HepG2 (cell line): ENCODE data around the gene CCNL1. TPM values are rescaled to one million over a fixed set of nuclear protein-coding genes. Genes with fewer than 3 reads are reported as not detected.

Experiments used
- AKNA ChIP-seq: sonication (generic); formaldehyde crosslinking; IDR thresholded peaks from 2 replicates; pipeline ENCODE4 v1.4.0; 2020; ENCODE audit warnings: missing genetic modification reagents, borderline replicate concordance
- BORCS8-MEF2B ChIP-seq: sonication (generic); formaldehyde crosslinking; IDR thresholded peaks from 2 replicates; pipeline ENCODE4 v1.8.0; 2022; ENCODE audit warnings: mild to moderate bottlenecking, missing genetic modification reagents
- FOXA1 ChIP-seq, 2 experiments: fragments of 450-650 bp in 1 of 2; sonication (generic) in 1 of 2; formaldehyde crosslinking in 1 of 2; IDR thresholded peaks; 2 replicates each; pipeline versions ENCODE4 v1.4.0 to v1.6.1; 2016 to 2020; ENCODE audit warnings: missing genetic modification reagents in 1 of 2
- HOMEZ ChIP-seq: IDR thresholded peaks from 2 replicates; pipeline ENCODE4 v1.6.1; 2016; ENCODE audit warnings: low read depth
- KAT7 ChIP-seq: IDR thresholded peaks from 2 replicates; pipeline ENCODE4 v1.6.1; 2018; ENCODE audit warnings: borderline replicate concordance, missing compliant biosample characterization
- NAIF1 ChIP-seq: sonication (generic); formaldehyde crosslinking; IDR thresholded peaks from 2 replicates; pipeline ENCODE4 v1.5.0; 2020; ENCODE audit warnings: mild to moderate bottlenecking, missing genetic modification reagents, borderline replicate concordance
- NFYB ChIP-seq: sonication (generic); formaldehyde crosslinking; IDR thresholded peaks from 2 replicates; pipeline ENCODE4 v1.4.0; 2020; ENCODE audit warnings: missing genetic modification reagents
- PAX8 ChIP-seq: sonication (generic); formaldehyde crosslinking; IDR thresholded peaks from 2 replicates; pipeline ENCODE4 v1.8.0; 2022; ENCODE audit warnings: mild to moderate bottlenecking, missing genetic modification reagents, borderline replicate concordance
- PBX3 ChIP-seq: sonication (generic); formaldehyde crosslinking; IDR thresholded peaks from 2 replicates; pipeline ENCODE4 v1.8.1; 2023; ENCODE audit warnings: missing genetic modification reagents, inconsistent platforms, borderline replicate concordance
- ZBTB33 ChIP-seq: sonication (generic); formaldehyde crosslinking; IDR thresholded peaks from 2 replicates; pipeline ENCODE4 v1.4.0; 2020; ENCODE audit warnings: missing genetic modification reagents
- ZBTB7B ChIP-seq: sonication (generic); formaldehyde crosslinking; IDR thresholded peaks from 2 replicates; pipeline ENCODE4 v1.4.0; 2020; ENCODE audit warnings: missing genetic modification reagents
- ZNF281 ChIP-seq: sonication (generic); formaldehyde crosslinking; IDR thresholded peaks from 2 replicates; pipeline ENCODE4 v1.4.0; 2020; ENCODE audit warnings: missing genetic modification reagents, borderline replicate concordance
- ZNF367 ChIP-seq: sonication (generic); formaldehyde crosslinking; IDR thresholded peaks from 2 replicates; pipeline ENCODE4 v1.4.0; 2020; ENCODE audit warnings: missing genetic modification reagents, borderline replicate concordance
- ZNF784 ChIP-seq: sonication (generic); formaldehyde crosslinking; IDR thresholded peaks from 2 replicates; pipeline ENCODE4 v1.5.1; 2020; ENCODE audit warnings: missing genetic modification reagents, mild to moderate bottlenecking, borderline replicate concordance
- ZNF839 ChIP-seq: sonication (generic); formaldehyde crosslinking; IDR thresholded peaks from 2 replicates; pipeline ENCODE4 v1.4.0; 2020; ENCODE audit warnings: missing genetic modification reagents, mild to moderate bottlenecking, borderline replicate concordance
- polyA plus RNA-seq, 8 experiments: library from polyadenylated mRNA; depleted of rRNA in 3 of 8; stranded (reverse) in 7 of 8; unstranded in 1 of 8; fragments of >200 nt; fragmentation: Illumina TruSeq in 4 of 8; extraction: Trizol in 4 of 8; gene quantifications; 2 replicates each; pipeline versions ENCODE4 v1.2.1 to v1.2.3, GENCODE V29; 2011 to 2016; ENCODE audit warnings: low read depth in 4 of 8, missing spikeins in 1 of 8, mixed read lengths in 1 of 8; ENCODE audit not compliant: insufficient read depth in 1 of 8
- total RNA-seq, 5 experiments: library from RNA; depleted of rRNA; stranded (reverse); fragments of >200 nt; fragmentation: Illumina TruSeq; extraction: Trizol; gene quantifications; 2 replicates each; pipeline ENCODE4 v1.2.3, GENCODE V29; 2016; ENCODE audit warnings: low read depth in 1 of 5

The CCNL1 gene
- total and polyA plus RNA-seq, 2 of the 13 experiments (the other 11 are each of a cell fraction or from before 2014, with no cell fraction given), result 151 to 303 TPM

- TF ChIP-seq AKNA (CRISPR knock-in tag) (no peak), ZBTB33 (CRISPR knock-in tag) (peak; percentile 73; the same call in 1 of the 2 replicates), NFYB (CRISPR knock-in tag) (peak; percentile 61), NAIF1 (no peak), HOMEZ (CRISPR knock-in tag) (peak; percentile 43; the same call in 1 of the 2 replicates), ZNF281 (CRISPR knock-in tag) (no peak), ZNF367 (CRISPR knock-in tag) (no peak), BORCS8-MEF2B (CRISPR knock-in tag) (no peak), KAT7 (CRISPR knock-in tag) (no peak), PAX8 (no peak), FOXA1 (IDR thresholded peaks at IDR 0.05) (no peak), FOXA1 (CRISPR knock-in tag; IDR thresholded peaks at IDR 0.05) (no peak), ZBTB7B (CRISPR knock-in tag) (no peak), ZNF784 (CRISPR knock-in tag) (no peak), PBX3 (CRISPR knock-in tag) (no peak), ZNF839 (CRISPR knock-in tag) (no peak)
These were observed 40.5 kb downstream of the CCNL1 start (continued) for GRCh38 chr3:157119369-157119951.
